ENCODE results near the gene PCDHB9.
A peak's percentile ranks its signal among the peaks of the same experiment; 100 is the strongest.
"Not testable (repeated sequence)": the region's sequence is repeated elsewhere in the genome, so short reads cannot be mapped to it uniquely, and the experiment has no call there.

PCDHB9 gene

GRCh38 chr5:141186897-141187512, at the start of gene PCDHB9:
Gene PCDHB9, plus strand, starts transcription at chr5:141187161. Its CDS starts 158 bp downstream, at chr5:141187319.
- DNase-seq: no peak

- not testable (repeated sequence) for DNase-seq
Measured at GRCh38 chr5:141137346-141137745, 49.6 kb upstream of the PCDHB9 start.

- DNase-seq: peak; percentile 40
Measured at GRCh38 chr5:141149812-141150211, 37.1 kb upstream of the PCDHB9 start, which contains the start of gene PCDHB6. Gene PCDHB6, plus strand, starts transcription at chr5:141150057. Its CDS starts 201 bp downstream, at chr5:141150258.

GRCh38 chr5:141150224-141150992, 36.6 kb upstream of the PCDHB9 start:
- DNase-seq: peak; percentile 18

GRCh38 chr5:141150993-141151325, 36.0 kb upstream of the PCDHB9 start:
- DNase-seq: no peak

- DNase-seq: not testable (repeated sequence)
Measured at GRCh38 chr5:141151632-141152031, 35.3 kb upstream of the PCDHB9 start.

- DNase-seq: not testable (repeated sequence)
Measured at GRCh38 chr5:141152096-141152495, 34.9 kb upstream of the PCDHB9 start.

GRCh38 chr5:141155540-141156374, 31.2 kb upstream of the PCDHB9 start:
- DNase-seq: no peak

GRCh38 chr5:141157356-141157755, 29.6 kb upstream of the PCDHB9 start:
- not testable (repeated sequence) for DNase-seq

GRCh38 chr5:141157901-141158300, 29.1 kb upstream of the PCDHB9 start:
- not testable (repeated sequence) for DNase-seq

GRCh38 chr5:141172381-141173204, 14.4 kb upstream of the PCDHB9 start, which contains the start of gene PCDHB7:
Gene PCDHB7, plus strand, starts transcription at chr5:141172644. Its CDS starts 192 bp downstream, at chr5:141172836.
- DNase-seq: no peak

- not testable (repeated sequence) for DNase-seq
Measured at GRCh38 chr5:141174291-141175104, 12.5 kb upstream of the PCDHB9 start.

- DNase-seq: no peak
Measured at GRCh38 chr5:141175933-141176332, 11.0 kb upstream of the PCDHB9 start.

- peak; percentile 6 for DNase-seq
Measured at GRCh38 chr5:141177577-141178191, 9.3 kb upstream of the PCDHB9 start, which contains the start of gene PCDHB8. Gene PCDHB8, plus strand, starts transcription at chr5:141177790. Its CDS starts 245 bp downstream, at chr5:141178035.

GRCh38 chr5:141179371-141179770, 7.6 kb upstream of the PCDHB9 start:
- not testable (repeated sequence) for DNase-seq

- not testable (repeated sequence) for DNase-seq
Measured at GRCh38 chr5:141179876-141180275, 7.1 kb upstream of the PCDHB9 start.

GRCh38 chr5:141180313-141180712, 6.6 kb upstream of the PCDHB9 start:
- DNase-seq: no peak

- no peak for DNase-seq
Measured at GRCh38 chr5:141182248-141182647, 4.7 kb upstream of the PCDHB9 start, which contains the start of gene PCDHB16. Gene PCDHB16, plus strand, starts transcription at chr5:141182387. Its CDS starts 173 bp downstream, at chr5:141182560.

- not testable (repeated sequence) for DNase-seq
Measured at GRCh38 chr5:141184117-141184855, 2.7 kb upstream of the PCDHB9 start.

- DNase-seq: not testable (repeated sequence)
Measured at GRCh38 chr5:141188682-141189081, 1.7 kb downstream of the PCDHB9 start.
